ENCODE results near the gene LPAR5. TPM values are rescaled to one million over a fixed set of nuclear protein-coding genes. Genes with fewer than 3 reads are reported as not detected.
A peak's percentile ranks its signal among the peaks of the same experiment; 100 is the strongest.

LPAR5 gene
- total and polyA plus RNA-seq, 2 of the 8 experiments (the other 6 are each of a cell fraction or from before 2014, with no cell fraction given) = 0.22 to 0.24 TPM

GRCh38 chr12:6613776-6614512, 21.8 kb downstream of the LPAR5 start (continued):
- TF ChIP-seq, protein P1, sequence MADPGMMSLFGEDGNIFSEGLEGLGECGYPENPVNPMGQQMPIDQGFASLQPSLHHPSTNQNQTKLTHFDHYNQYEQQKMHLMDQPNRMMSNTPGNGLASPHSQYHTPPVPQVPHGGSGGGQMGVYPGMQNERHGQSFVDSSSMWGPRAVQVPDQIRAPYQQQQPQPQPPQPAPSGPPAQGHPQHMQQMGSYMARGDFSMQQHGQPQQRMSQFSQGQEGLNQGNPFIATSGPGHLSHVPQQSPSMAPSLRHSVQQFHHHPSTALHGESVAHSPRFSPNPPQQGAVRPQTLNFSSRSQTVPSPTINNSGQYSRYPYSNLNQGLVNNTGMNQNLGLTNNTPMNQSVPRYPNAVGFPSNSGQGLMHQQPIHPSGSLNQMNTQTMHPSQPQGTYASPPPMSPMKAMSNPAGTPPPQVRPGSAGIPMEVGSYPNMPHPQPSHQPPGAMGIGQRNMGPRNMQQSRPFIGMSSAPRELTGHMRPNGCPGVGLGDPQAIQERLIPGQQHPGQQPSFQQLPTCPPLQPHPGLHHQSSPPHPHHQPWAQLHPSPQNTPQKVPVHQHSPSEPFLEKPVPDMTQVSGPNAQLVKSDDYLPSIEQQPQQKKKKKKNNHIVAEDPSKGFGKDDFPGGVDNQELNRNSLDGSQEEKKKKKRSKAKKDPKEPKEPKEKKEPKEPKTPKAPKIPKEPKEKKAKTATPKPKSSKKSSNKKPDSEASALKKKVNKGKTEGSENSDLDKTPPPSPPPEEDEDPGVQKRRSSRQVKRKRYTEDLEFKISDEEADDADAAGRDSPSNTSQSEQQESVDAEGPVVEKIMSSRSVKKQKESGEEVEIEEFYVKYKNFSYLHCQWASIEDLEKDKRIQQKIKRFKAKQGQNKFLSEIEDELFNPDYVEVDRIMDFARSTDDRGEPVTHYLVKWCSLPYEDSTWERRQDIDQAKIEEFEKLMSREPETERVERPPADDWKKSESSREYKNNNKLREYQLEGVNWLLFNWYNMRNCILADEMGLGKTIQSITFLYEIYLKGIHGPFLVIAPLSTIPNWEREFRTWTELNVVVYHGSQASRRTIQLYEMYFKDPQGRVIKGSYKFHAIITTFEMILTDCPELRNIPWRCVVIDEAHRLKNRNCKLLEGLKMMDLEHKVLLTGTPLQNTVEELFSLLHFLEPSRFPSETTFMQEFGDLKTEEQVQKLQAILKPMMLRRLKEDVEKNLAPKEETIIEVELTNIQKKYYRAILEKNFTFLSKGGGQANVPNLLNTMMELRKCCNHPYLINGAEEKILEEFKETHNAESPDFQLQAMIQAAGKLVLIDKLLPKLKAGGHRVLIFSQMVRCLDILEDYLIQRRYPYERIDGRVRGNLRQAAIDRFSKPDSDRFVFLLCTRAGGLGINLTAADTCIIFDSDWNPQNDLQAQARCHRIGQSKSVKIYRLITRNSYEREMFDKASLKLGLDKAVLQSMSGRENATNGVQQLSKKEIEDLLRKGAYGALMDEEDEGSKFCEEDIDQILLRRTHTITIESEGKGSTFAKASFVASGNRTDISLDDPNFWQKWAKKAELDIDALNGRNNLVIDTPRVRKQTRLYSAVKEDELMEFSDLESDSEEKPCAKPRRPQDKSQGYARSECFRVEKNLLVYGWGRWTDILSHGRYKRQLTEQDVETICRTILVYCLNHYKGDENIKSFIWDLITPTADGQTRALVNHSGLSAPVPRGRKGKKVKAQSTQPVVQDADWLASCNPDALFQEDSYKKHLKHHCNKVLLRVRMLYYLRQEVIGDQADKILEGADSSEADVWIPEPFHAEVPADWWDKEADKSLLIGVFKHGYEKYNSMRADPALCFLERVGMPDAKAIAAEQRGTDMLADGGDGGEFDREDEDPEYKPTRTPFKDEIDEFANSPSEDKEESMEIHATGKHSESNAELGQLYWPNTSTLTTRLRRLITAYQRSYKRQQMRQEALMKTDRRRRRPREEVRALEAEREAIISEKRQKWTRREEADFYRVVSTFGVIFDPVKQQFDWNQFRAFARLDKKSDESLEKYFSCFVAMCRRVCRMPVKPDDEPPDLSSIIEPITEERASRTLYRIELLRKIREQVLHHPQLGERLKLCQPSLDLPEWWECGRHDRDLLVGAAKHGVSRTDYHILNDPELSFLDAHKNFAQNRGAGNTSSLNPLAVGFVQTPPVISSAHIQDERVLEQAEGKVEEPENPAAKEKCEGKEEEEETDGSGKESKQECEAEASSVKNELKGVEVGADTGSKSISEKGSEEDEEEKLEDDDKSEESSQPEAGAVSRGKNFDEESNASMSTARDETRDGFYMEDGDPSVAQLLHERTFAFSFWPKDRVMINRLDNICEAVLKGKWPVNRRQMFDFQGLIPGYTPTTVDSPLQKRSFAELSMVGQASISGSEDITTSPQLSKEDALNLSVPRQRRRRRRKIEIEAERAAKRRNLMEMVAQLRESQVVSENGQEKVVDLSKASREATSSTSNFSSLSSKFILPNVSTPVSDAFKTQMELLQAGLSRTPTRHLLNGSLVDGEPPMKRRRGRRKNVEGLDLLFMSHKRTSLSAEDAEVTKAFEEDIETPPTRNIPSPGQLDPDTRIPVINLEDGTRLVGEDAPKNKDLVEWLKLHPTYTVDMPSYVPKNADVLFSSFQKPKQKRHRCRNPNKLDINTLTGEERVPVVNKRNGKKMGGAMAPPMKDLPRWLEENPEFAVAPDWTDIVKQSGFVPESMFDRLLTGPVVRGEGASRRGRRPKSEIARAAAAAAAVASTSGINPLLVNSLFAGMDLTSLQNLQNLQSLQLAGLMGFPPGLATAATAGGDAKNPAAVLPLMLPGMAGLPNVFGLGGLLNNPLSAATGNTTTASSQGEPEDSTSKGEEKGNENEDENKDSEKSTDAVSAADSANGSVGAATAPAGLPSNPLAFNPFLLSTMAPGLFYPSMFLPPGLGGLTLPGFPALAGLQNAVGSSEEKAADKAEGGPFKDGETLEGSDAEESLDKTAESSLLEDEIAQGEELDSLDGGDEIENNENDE (IDR thresholded peaks at IDR 0.05; ENCODE audit: insufficient replicate concordance, low read length) = no peak
- no peak for TF ChIP-seq POU5F1 (IDR thresholded peaks at IDR 0.05; ENCODE audit: low read depth, low read length)
- TF ChIP-seq TEAD4 (IDR thresholded peaks at IDR 0.05; ENCODE audit: low read depth, low read length) = no peak
- TF ChIP-seq CEBPB (IDR thresholded peaks at IDR 0.05; ENCODE audit: low read depth, low read length) = no peak
- 0 out of 4 replicates have a peak, but pooled peaks of 1 of the 2 experiments have one; percentile 42 for TF ChIP-seq SIN3A (conservative IDR thresholded peaks at IDR 0.05 in 1 of 2, IDR thresholded peaks at IDR 0.05 in 1 of 2; ENCODE audit: low read depth in 1 of 2, low read length in 2 of 2)

Measured in H1 (cell line).